Stimulated activated CD8-positive, alpha-beta memory T cell treated with anti-CD3 and anti-CD28 coated beads, Interleukin-12 subunit alpha, Interleukin-12 subunit beta, amount 100 ng/mL, for 1 hour (primary cell): ENCODE data around the gene MNX1.

ENCODE experiments used
- DNase-seq: peaks from one replicate; pipeline ENCODE4 v3.0.0-alpha.2; 2020; ENCODE audit warnings: low read depth

The MNX1 gene

GRCh38 chr7:157032644-157033482 is 22.4 kb upstream of the MNX1 start:
- DNase-seq, result no peak

DNA sequence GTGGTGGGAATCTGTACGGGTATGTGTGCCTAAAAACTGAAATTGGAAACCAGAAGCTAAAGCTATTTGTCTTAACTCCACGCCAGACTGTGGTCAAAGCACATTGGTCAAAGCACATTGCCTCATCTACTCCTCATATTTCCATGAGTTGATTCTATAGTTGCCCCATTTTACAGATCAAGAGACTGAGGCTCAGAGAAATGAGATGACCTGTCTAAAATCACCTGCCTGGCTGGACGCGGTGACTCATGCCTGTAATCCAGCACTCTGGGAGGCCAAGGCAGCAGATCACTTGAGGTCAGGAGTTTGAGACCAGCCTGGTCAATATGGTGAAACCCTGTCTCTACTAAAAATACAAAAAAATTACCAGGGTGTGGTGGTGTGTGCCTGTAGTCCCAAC is 21.7 kb upstream of the MNX1 start:
- DNase-seq, result no peak

- DNase-seq, result no peak
These were observed 17.9 kb upstream of the MNX1 start for GRCh38 chr7:157028199-157028903.

DNA sequence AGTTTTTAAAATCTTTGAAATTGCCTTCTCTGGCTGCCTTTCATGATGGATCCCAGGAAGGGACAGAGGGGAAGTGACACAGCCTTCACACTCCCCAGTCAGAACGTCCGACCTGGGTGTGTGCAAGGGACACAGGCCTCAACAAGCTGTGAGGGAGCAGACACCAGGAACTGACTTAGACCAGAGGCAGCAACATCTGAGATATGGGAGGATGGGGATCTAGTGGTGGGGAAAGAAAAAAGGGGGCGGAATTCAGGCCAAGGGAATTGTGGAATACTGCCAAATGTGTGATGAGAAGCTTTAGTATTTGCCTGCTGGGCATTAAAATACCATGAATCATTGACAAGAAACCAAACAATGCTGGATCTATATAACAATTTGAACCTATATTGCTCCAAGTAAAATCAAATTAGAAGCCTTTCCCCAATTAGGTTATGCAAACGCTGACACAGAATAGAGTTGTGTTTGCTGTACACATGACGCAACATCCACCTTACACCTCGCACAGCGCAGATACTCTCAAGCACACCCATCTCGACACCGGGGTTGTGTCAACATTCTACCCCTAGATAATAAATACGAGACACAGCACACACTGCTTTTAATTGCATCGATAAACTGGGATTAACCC is 17.2 kb upstream of the MNX1 start:
- no peak for DNase-seq

DNA sequence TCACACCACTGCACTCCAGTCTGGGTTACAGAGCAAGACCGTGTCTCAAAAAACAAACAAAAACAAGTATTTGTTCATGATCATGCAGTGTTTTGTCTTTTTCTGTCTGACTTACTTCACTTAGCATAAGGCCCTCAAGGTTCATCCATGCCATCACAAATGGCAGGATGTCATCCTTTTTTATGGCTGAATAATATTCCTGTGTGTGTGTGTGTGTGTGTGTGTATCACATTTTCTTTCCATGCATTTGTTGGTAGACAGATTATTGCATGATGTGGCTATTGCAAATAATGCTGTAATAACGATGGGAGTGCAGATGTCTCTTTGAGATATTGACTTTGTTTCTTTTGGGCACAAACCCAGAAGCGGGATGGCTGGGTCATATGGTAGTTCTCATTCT is 14.3 kb upstream of the MNX1 start:
- DNase-seq, result no peak

- no peak for DNase-seq
These were observed 13.1 kb upstream of the MNX1 start for GRCh38 chr7:157023589-157023905.

DNA sequence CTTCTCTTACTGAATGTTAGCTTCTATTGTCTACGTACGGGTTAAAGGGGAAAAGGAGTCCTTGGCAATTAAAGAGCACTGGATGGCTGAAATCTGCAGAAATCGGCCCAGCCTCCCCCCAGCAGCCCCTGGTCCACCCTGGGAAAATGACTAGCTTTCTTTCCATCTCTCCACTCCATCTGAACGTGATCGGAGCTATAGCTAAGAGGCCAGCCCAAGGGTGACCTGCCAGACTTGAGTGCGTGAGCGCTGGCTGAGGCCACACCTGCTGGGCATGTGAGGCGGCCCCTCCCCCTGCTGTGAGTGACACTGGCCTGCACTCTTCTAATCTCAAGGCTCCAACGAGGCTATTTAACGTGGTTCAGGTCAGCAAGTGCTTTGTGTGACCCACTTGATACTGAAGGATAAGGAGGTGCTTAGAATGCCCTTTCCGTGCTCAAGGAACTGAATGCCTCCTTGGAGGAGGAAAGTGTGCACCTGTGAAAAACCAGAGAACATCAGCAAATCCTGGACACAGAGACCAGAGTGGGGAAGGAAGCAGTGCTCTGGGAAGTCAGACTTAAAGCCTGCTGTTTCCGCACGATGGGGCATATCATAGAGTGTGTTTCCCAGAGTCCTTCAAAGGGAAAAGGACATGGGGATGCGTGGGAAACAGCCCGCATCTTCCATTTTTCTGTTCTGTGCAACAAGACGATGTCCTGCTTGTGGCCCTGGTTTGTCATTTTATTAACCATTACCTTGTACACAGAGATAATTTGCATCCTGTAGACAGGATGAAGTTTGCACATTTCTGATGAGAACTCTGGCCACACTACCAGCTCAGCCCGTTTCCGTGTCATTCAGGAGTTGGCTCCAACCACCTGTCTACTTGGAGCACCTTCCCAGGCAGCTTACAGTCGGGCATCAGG is 12.5 kb upstream of the MNX1 start:
- no peak for DNase-seq

GRCh38 chr7:157021871-157022680 is 11.6 kb upstream of the MNX1 start:
- no peak for DNase-seq

GRCh38 chr7:157021071-157021870 is 10.8 kb upstream of the MNX1 start:
- no peak for DNase-seq

- no peak for DNase-seq
These were observed 10.1 kb upstream of the MNX1 start for GRCh38 chr7:157020514-157021070.

DNA sequence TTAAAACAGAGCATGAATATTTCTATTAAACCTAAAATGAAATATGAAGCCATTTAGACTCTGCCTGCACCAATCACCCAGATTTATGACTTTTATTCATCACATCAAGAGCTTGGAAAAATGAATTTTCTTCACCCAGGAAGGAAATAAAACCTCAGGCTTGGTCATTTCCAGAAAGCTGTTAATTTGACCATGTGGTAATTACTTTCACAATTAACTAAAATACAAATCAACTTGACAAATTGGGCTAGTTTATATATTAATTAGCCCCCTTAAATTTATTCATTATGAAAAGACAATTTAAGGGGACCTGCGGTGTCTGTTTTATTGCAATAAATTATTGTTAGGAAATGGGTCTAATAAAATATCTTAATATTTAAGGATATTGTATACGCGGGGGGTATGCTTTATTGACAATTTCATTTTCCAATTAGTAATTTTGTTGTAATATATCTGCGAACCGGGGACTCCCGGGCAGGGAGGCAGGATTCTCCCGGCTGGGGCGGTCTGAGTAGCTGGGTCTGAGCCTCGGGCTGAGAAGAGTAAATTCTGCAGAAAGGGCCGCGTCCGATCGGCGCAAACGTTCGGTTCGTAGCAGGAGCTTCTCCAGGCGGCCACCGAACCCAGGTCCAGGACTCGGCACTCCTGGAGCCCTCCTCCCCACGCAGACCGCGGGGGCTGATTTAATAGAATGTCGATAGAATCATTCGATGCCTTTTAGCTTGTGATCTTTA is 9.4 kb upstream of the MNX1 start:
- DNase-seq, result no peak

- DNase-seq, result no peak
These were observed 8.6 kb upstream of the MNX1 start for GRCh38 chr7:157018997-157019608.

DNA sequence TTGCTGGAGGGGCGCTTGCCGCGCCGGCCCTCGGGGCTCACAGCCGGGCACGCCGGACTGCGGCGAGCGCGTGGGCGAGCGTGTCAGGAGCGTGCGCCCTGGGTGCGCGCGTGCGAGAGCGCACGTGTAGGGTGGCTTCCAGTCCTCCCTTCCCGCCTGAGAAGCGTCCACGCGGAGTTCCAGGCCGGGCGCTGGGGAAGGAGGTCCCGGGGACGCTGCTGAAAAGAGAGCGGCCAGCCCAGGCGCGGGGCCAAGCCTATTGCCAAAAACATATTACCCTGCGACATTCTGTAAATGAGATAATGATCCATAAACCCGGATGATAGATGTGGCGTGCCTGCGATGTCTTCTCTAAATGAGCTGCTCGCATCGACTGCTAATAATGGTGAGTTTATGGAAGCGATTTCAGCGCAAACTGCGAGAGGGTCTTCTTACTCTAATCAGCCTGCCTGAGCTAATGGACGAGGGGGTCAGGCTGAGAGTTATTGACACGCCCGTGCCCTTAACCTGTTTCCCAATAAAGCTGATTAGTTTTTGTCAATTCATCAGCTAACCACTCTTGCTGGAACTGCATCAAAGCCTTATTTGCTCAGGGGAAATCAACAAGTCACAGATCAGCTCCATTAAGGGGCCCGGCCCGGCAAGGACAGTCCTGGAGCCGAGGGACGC is 8.0 kb upstream of the MNX1 start:
- DNase-seq, result no peak

- no peak for DNase-seq
These were observed 7.3 kb upstream of the MNX1 start for GRCh38 chr7:157017603-157018327.

DNA sequence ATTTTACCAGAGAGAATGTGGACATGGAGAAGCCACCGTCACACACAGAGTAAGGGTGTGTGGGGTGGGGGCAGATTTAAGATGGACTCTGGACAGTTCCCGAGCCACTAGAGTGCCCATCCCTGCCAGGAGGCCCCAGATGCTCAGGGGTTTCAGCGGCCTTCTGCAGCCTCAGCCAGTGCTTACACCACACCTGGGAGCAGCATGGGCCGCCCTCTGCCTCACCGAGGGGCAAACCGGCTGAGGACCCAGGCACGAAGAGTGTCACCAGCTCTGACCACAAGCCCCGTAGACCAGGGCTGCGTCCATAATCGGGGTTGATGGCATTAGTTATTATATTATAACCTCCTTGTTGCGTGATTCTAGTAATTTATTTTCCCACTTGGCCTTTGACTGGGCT is 6.7 kb upstream of the MNX1 start:
- no peak for DNase-seq

GRCh38 chr7:157016352-157017041 is 6.0 kb upstream of the MNX1 start:
- DNase-seq, result no peak

DNA sequence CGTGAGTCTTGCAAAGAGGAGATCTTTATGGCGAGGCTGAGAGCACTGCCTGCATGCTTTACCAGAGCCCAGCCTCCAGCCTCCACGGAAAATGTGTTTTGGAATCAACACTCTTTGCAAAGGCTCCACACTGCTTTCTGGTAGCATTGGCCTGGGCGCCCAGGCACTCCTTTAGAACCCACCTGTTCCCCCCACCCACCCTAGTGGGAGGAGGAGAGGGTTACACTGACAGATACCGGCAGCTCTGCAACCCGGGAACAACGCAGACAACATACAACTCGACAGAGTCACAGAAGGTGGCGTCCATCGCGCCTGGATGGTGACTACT is 5.5 kb upstream of the MNX1 start:
- no peak for DNase-seq
